Heart left ventricle (tissue), 13 donors: ENCODE data around the gene CLEC2L.

Experiments
- CTCF ChIP-seq, 12 donors: fragments of 200-600 bp; sonication (generic) in 4 of 12; IDR thresholded peaks; one replicate each; pipeline versions ENCODE4 v1.5.0 to v1.8.0; 2018 to 2022; ENCODE audit warnings: antibody characterized with exemption in 12 of 12, mild to moderate bottlenecking in 5 of 12
- POLR2A ChIP-seq, 2 donors: fragments of 450-650 bp; IDR thresholded peaks; one replicate each; pipeline ENCODE4 v1.6.1; 2017; ENCODE audit warnings: antibody characterized with exemption in 2 of 2, mild to moderate bottlenecking in 2 of 2, moderate library complexity in 2 of 2
- donor health status: ischemic (EF 13 %, LVEDD 7.1; RV severe dilation, severe dysfunction).
- donor health status: DM: no; HTN: yes; CAD: no.
- donor health status: DM: no; HTN: no; CAD: no.
- donor health status: ischemic (EF 25% LVEDD 6.9; RV normal size, moderate dysfunction).
- donor health status: ischemic (EF 25% LVEDD 5.7; RV mildly dilated, moderate dysfunction).
- donor health status: ischemic (EF 35%, LVEDD 5.7; RV mildly dilated, moderate dysfunction).
- donor health status: nonischemic (EF 11% LVEDD 7.7; RV severe dilation, severe dysfunction).
- donor health status: DM: yes; HTN: yes; CAD: no.
- donor health status: PGD.
- donor health status: ischemic (EF 29% LVEDD 5.4; RV normal size, mild dysfunction).
- donor health status: nonischemic (EF 23%, LVEDD 6.1; RV moderate dilation, normal function).

DNA sequence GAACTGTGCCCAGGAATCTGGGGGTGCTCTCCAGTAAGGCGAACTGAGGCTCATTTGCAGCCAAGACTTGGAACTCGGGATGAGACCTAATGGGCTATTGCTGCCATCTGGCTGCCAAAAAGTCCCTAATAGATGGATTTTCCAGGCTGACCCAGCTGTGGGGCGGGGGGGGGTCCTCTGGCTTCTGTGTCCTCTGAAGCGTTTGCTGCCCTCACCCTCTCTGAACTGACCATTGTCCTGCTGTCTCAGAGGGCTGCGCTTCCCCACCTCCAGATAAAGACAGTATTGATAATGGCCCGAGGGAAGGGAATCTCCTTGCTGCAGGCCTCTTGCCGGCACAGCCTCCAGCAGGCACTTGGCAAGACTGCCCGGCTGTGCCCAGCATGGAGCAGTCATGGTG lies 46.6 kb downstream of the CLEC2L start:
- TF ChIP-seq CTCF (IDR thresholded peaks at IDR 0.05): peak in 1 of 12 donors; percentile 14
- no peak for TF ChIP-seq POLR2A (IDR thresholded peaks at IDR 0.05)
